WTC11 (cell line): ENCODE results near the gene ADGRV1. TPM values are rescaled to one million over a fixed set of nuclear protein-coding genes. Genes with fewer than 3 reads are reported as not detected.

ENCODE experiments used
- ATAC-seq: fragments of 200-7000 bp; cut with Tn5 transposase; 2 replicates; pipeline ENCODE4 v1.10.0; 2021; ENCODE audit warnings: mild to moderate bottlenecking, moderate library complexity
- CTCF ChIA-PET: fragments of 300-600 bp; sonication (Branson Sonifier 250); formaldehyde crosslinking; loops from one replicate; lab custom pipeline; 2021; ENCODE audit warnings: antibody characterized with exemption; lab: Charles Lee
- POLR2A ChIA-PET: fragments of 350-600 bp; sonication (Branson Sonifier 250); formaldehyde crosslinking; loops from one replicate; lab custom pipeline; 2021; ENCODE audit warnings: antibody characterized with exemption; lab: Charles Lee
- DNase-seq: peaks from one replicate; pipeline ENCODE4 v3.0.0; 2021; ENCODE audit warnings: low spot score
- H3K27ac Mint-ChIP-seq: 2 replicates; pipeline ENCODE4 v1.8.0; 2021; ENCODE audit warnings: mixed read lengths
- H3K27me3 Mint-ChIP-seq: 2 replicates; pipeline ENCODE4 v1.8.0; 2021; ENCODE audit warnings: low read depth, mild to moderate bottlenecking, moderate library complexity, mixed read lengths
- H3K36me3 Mint-ChIP-seq: 2 replicates; pipeline ENCODE4 v1.8.0; 2021; ENCODE audit warnings: mixed read lengths
- H3K4me1 Mint-ChIP-seq: 2 replicates; pipeline ENCODE4 v1.8.0; 2022; ENCODE audit warnings: mixed read lengths
- H3K4me3 Mint-ChIP-seq: 2 replicates; pipeline ENCODE4 v1.8.0; 2021; ENCODE audit warnings: mild to moderate bottlenecking, moderate library complexity, mixed read lengths
- H3K9me3 Mint-ChIP-seq: 2 replicates; pipeline ENCODE4 v1.8.0; 2021; ENCODE audit warnings: mixed read lengths
- CREB1 ChIP-seq: sonication (generic); formaldehyde crosslinking; IDR thresholded peaks from 2 replicates; pipeline ENCODE4 v1.8.0; 2023; ENCODE audit warnings: mild to moderate bottlenecking, missing genetic modification reagents
- ELF4 ChIP-seq: sonication (generic); formaldehyde crosslinking; IDR thresholded peaks from 2 replicates; pipeline ENCODE4 v1.8.1; 2022; ENCODE audit warnings: low read depth, mild to moderate bottlenecking, moderate library complexity, missing genetic modification reagents
- GTF2I ChIP-seq: fragments of 250-450 bp; sonication (Bioruptor Pico); conservative IDR thresholded peaks from 2 replicates; pipeline ENCODE4 v1.4.0; 2021; ENCODE audit warnings: mild to moderate bottlenecking
- JUN ChIP-seq: sonication (generic); formaldehyde crosslinking; IDR thresholded peaks from 2 replicates; pipeline ENCODE4 v1.8.0; 2023; ENCODE audit warnings: mild to moderate bottlenecking, missing genetic modification reagents
- MYBL2 ChIP-seq: sonication (generic); formaldehyde crosslinking; IDR thresholded peaks from 2 replicates; pipeline ENCODE4 v1.8.1; 2023; ENCODE audit warnings: mild to moderate bottlenecking, moderate library complexity, missing genetic modification reagents
- PRRX2 ChIP-seq: fragments of 250-450 bp; sonication (Bioruptor Pico); IDR thresholded peaks from 2 replicates; pipeline ENCODE4 v1.8.0; 2021; ENCODE audit warnings: mild to moderate bottlenecking
- TEAD1 ChIP-seq: sonication (generic); formaldehyde crosslinking; IDR thresholded peaks from 2 replicates; pipeline ENCODE4 v1.8.0; 2022; ENCODE audit warnings: mild to moderate bottlenecking, missing genetic modification reagents
- ZNF121 ChIP-seq: sonication (generic); formaldehyde crosslinking; IDR thresholded peaks from 2 replicates; pipeline ENCODE4 v1.8.0; 2023; ENCODE audit warnings: missing genetic modification reagents
- ZNF219 ChIP-seq: sonication (generic); formaldehyde crosslinking; IDR thresholded peaks from 2 replicates; pipeline ENCODE4 v1.8.0; 2023; ENCODE audit warnings: missing genetic modification reagents, mild to moderate bottlenecking, borderline replicate concordance
- ZNF232 ChIP-seq: sonication (generic); formaldehyde crosslinking; IDR thresholded peaks from 2 replicates; pipeline ENCODE4 v1.8.0; 2022; ENCODE audit warnings: mild to moderate bottlenecking, missing genetic modification reagents
- ZNF416 ChIP-seq: fragments of 250-450 bp; sonication (Bioruptor Pico); IDR thresholded peaks from 2 replicates; pipeline ENCODE4 v1.9.0; 2021; ENCODE audit warnings: mild to moderate bottlenecking, inconsistent platforms
- total RNA-seq: library from RNA; stranded (reverse); gene quantifications from 3 replicates; pipeline ENCODE4 v1.2.3, GENCODE V29; 2021
- TF ChIP-seq, protein P1 (sequence below): fragments of 200-600 bp; IDR thresholded peaks from 2 replicates; pipeline ENCODE4 v1.8.0; 2022; ENCODE audit warnings: antibody characterized with exemption
- TF ChIP-seq, protein P2 (sequence below): sonication (generic); formaldehyde crosslinking; conservative IDR thresholded peaks from 2 replicates; pipeline ENCODE4 v1.8.1; 2023; ENCODE audit warnings: mild to moderate bottlenecking, low read depth, missing genetic modification reagents, moderate library complexity
- TF ChIP-seq, protein P3 (sequence below): sonication (generic); formaldehyde crosslinking; IDR thresholded peaks from 2 replicates; pipeline ENCODE4 v1.8.0; 2022; ENCODE audit warnings: mild to moderate bottlenecking, missing genetic modification reagents
- TF ChIP-seq, protein P4 (sequence below): sonication (generic); formaldehyde crosslinking; IDR thresholded peaks from 2 replicates; pipeline ENCODE4 v1.8.1; 2022; ENCODE audit warnings: low read depth, mild to moderate bottlenecking, moderate library complexity, missing genetic modification reagents, borderline replicate concordance
- TF ChIP-seq, protein P5 (sequence below): sonication (generic); formaldehyde crosslinking; IDR thresholded peaks from 2 replicates; pipeline ENCODE4 v1.8.0; 2022; ENCODE audit warnings: mild to moderate bottlenecking, missing genetic modification reagents
- TF ChIP-seq, protein P6 (sequence below): sonication (generic); formaldehyde crosslinking; IDR thresholded peaks from 2 replicates; pipeline ENCODE4 v1.8.1; 2023; ENCODE audit warnings: mild to moderate bottlenecking, missing genetic modification reagents, moderate library complexity
- TF ChIP-seq, protein P7 (sequence below): sonication (generic); formaldehyde crosslinking; IDR thresholded peaks from 2 replicates; pipeline ENCODE4 v1.8.1; 2022; ENCODE audit warnings: mild to moderate bottlenecking, missing genetic modification reagents, moderate library complexity, borderline replicate concordance

The ADGRV1 gene
- total RNA-seq, 1 experiment from 2014 or later = 74.5 TPM

DNA sequence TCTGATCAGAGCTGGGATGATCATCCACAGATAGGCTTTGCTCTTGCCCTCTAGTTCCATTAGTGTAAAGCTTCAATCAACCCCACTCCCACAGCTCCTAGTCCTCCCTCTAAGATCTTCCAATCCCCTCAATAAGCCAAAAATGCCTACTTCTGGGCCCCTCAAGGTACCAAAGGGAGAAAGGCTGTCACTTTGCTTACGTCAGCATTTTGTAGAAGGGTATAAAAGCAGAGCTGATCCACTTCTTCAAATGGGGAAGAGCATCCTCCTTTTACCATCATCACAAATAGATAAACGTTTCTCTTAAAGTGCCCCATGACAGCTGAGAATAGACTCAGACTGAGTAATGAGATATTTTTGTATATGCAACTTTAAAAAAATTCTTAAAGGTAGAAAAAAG lies 13.1 kb upstream of the ADGRV1 start (continued):
- TF ChIP-seq, protein P1, sequence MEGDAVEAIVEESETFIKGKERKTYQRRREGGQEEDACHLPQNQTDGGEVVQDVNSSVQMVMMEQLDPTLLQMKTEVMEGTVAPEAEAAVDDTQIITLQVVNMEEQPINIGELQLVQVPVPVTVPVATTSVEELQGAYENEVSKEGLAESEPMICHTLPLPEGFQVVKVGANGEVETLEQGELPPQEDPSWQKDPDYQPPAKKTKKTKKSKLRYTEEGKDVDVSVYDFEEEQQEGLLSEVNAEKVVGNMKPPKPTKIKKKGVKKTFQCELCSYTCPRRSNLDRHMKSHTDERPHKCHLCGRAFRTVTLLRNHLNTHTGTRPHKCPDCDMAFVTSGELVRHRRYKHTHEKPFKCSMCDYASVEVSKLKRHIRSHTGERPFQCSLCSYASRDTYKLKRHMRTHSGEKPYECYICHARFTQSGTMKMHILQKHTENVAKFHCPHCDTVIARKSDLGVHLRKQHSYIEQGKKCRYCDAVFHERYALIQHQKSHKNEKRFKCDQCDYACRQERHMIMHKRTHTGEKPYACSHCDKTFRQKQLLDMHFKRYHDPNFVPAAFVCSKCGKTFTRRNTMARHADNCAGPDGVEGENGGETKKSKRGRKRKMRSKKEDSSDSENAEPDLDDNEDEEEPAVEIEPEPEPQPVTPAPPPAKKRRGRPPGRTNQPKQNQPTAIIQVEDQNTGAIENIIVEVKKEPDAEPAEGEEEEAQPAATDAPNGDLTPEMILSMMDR = no peak
- TF ChIP-seq, protein P2, sequence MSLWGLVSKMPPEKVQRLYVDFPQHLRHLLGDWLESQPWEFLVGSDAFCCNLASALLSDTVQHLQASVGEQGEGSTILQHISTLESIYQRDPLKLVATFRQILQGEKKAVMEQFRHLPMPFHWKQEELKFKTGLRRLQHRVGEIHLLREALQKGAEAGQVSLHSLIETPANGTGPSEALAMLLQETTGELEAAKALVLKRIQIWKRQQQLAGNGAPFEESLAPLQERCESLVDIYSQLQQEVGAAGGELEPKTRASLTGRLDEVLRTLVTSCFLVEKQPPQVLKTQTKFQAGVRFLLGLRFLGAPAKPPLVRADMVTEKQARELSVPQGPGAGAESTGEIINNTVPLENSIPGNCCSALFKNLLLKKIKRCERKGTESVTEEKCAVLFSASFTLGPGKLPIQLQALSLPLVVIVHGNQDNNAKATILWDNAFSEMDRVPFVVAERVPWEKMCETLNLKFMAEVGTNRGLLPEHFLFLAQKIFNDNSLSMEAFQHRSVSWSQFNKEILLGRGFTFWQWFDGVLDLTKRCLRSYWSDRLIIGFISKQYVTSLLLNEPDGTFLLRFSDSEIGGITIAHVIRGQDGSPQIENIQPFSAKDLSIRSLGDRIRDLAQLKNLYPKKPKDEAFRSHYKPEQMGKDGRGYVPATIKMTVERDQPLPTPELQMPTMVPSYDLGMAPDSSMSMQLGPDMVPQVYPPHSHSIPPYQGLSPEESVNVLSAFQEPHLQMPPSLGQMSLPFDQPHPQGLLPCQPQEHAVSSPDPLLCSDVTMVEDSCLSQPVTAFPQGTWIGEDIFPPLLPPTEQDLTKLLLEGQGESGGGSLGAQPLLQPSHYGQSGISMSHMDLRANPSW (CRISPR knock-in tag) = no peak

DNA sequence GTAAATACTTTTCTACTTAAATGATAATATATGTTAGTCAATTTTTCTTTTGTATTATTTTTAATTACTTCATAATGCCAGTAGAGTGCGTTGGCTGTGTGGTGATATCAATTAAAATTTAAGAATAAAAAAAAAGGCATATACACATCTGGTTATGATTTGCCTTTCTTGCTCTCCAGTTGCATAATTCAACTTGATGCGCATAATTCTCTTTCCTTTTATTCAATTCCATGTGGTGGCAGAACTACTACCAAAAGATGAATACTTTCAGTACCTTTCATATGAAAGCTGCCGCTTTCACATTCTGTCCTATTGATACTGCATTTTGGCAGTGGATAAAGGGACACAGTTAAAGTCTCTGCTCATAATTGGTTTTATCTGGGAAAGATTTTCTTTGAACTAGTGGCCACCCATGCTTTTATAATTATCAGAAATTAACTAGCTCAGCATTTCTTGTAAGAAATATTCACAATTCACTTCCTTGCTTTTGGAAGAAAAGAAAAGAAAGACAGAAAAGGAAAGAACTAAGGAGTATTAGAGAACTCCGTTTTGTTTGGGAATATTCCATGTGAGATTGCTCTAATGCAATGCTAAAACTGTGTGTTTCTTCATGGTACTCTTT lies 12.3 kb upstream of the ADGRV1 start:
- H3K9me3 Mint-ChIP-seq = peaks cover 13% of the 10 kb centered on the region
- no peak overlapping the region for H3K4me3 Mint-ChIP-seq
- no peaks in the 10 kb centered on the region for H3K27me3 Mint-ChIP-seq
- TF ChIP-seq, protein P3, sequence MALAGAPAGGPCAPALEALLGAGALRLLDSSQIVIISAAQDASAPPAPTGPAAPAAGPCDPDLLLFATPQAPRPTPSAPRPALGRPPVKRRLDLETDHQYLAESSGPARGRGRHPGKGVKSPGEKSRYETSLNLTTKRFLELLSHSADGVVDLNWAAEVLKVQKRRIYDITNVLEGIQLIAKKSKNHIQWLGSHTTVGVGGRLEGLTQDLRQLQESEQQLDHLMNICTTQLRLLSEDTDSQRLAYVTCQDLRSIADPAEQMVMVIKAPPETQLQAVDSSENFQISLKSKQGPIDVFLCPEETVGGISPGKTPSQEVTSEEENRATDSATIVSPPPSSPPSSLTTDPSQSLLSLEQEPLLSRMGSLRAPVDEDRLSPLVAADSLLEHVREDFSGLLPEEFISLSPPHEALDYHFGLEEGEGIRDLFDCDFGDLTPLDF = no peak
- TF ChIP-seq MYBL2 (CRISPR knock-in tag) = no peak
- no peak for TF ChIP-seq JUN (CRISPR knock-in tag)
- ATAC-seq = no peak
- peaks cover 52% of the 10 kb centered on the region for H3K4me1 Mint-ChIP-seq
- ChIA-PET CTCF (interaction anchor here (0.5 to 1.5 kb wide), 3 partner anchors 37 to 107 kb away, joined by 3 to 5 read pairs (median 4); no protein-coding TSS in a partner anchor), POLR2A (no interaction called here)
- H3K36me3 Mint-ChIP-seq = no peaks in the 10 kb centered on the region
- no peak overlapping the region for H3K27ac Mint-ChIP-seq
- DNase-seq = no peak

DNA sequence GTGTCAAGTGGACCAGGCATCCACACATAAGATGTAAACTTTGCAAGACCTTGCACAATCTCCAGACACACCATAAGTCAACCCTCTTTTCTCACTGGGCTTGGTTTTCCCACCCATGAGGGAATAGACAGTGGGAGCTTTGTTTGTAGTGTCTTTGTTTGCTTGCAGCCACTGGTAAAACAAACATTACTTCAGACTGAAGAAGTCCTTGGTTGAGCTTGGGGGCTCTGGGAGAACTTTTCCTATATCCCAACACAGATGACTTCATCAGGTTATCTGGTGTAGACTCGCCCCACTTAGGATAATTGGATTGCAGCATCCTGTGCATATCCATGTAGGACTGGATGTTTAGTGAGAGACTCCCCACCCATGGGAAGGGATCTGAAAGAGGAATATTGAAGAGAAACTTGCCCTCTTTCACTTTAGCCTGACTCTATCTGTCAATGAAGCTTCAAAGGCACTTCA lies 11.5 kb upstream of the ADGRV1 start:
- ATAC-seq = no peak
- TF ChIP-seq CREB1 (CRISPR knock-in tag) (no peak), GTF2I (CRISPR knock-in tag) (no peak), PRRX2 (no peak), ZNF416 (no peak), ELF4 (CRISPR knock-in tag) (no peak), TEAD1 (no peak), ZNF121 (CRISPR knock-in tag) (no peak), ZNF219 (no peak), ZNF232 (no peak)
- TF ChIP-seq, protein P4, sequence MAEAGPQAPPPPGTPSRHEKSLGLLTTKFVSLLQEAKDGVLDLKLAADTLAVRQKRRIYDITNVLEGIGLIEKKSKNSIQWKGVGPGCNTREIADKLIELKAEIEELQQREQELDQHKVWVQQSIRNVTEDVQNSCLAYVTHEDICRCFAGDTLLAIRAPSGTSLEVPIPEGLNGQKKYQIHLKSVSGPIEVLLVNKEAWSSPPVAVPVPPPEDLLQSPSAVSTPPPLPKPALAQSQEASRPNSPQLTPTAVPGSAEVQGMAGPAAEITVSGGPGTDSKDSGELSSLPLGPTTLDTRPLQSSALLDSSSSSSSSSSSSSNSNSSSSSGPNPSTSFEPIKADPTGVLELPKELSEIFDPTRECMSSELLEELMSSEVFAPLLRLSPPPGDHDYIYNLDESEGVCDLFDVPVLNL (CRISPR knock-in tag) = no peak
- TF ChIP-seq, protein P5, sequence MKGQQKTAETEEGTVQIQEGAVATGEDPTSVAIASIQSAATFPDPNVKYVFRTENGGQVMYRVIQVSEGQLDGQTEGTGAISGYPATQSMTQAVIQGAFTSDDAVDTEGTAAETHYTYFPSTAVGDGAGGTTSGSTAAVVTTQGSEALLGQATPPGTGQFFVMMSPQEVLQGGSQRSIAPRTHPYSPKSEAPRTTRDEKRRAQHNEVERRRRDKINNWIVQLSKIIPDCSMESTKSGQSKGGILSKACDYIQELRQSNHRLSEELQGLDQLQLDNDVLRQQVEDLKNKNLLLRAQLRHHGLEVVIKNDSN (CRISPR knock-in tag) = no peak
- TF ChIP-seq, protein P3 = no peak
- TF ChIP-seq, protein P6, sequence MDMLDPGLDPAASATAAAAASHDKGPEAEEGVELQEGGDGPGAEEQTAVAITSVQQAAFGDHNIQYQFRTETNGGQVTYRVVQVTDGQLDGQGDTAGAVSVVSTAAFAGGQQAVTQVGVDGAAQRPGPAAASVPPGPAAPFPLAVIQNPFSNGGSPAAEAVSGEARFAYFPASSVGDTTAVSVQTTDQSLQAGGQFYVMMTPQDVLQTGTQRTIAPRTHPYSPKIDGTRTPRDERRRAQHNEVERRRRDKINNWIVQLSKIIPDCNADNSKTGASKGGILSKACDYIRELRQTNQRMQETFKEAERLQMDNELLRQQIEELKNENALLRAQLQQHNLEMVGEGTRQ (CRISPR knock-in tag) = no peak
- TF ChIP-seq, protein P1 = no peak
- TF ChIP-seq, protein P7, sequence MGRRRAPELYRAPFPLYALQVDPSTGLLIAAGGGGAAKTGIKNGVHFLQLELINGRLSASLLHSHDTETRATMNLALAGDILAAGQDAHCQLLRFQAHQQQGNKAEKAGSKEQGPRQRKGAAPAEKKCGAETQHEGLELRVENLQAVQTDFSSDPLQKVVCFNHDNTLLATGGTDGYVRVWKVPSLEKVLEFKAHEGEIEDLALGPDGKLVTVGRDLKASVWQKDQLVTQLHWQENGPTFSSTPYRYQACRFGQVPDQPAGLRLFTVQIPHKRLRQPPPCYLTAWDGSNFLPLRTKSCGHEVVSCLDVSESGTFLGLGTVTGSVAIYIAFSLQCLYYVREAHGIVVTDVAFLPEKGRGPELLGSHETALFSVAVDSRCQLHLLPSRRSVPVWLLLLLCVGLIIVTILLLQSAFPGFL (CRISPR knock-in tag) = no peak

More for the DNA sequence above, 11.5 kb upstream of the ADGRV1 start:
- H3K27me3 Mint-ChIP-seq = no peaks in the 10 kb centered on the region
- H3K4me1 Mint-ChIP-seq = peaks cover 56% of the 10 kb centered on the region
- ChIA-PET POLR2A (no interaction called here), CTCF (no interaction called here)
- H3K9me3 Mint-ChIP-seq = peaks cover 9% of the 10 kb centered on the region
- no peak overlapping the region for H3K4me3 Mint-ChIP-seq
- H3K36me3 Mint-ChIP-seq = no peaks in the 10 kb centered on the region
- no peak for DNase-seq
- H3K27ac Mint-ChIP-seq = no peak overlapping the region
